Middle frontal gyrus (tissue), 1 donor: ENCODE data around the gene AEN.

Source experiments
- DNase-seq: peaks from one replicate; pipeline ENCODE4 v3.0.0-alpha.2; 2015; ENCODE audit warnings: low spot score; ENCODE audit errors: extremely low spot score

AEN gene

GRCh38 chr15:88649753-88650551, 28.8 kb downstream of the AEN start:
- no peak for DNase-seq

GRCh38 chr15:88650556-88650955, 29.4 kb downstream of the AEN start:
- no peak for DNase-seq

DNA sequence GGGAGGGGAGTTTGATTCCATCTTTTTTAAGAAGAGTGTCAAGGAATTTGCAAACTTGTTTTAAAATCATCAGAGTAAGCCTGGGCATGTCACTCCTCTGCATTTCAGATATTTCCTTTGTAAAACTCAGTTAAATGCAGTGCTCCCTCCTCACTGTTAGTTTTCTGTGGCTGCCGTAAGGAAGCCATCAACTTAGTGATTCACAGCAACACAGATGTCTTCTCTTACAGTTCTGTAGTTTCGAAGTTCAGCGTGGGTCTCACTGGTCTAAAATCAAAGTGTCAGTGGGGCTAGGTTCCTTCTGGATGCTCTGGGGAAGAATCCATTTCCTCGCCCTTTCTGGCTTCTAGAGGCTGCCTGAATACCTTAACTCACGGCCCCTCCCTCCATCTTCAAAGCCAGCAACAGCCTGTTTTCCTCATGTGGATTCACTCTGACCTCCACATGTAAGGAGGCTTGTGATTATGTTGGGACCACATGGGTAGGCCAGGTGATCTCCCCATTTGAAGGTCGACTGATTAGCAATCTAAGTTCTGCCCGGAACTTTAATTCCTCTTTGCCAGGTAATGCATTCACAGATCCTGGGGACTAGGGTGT, 30.1 kb downstream of the AEN start:
- no peak for DNase-seq

- no peak for DNase-seq
Observed at GRCh38 chr15:88651971-88652370, 30.8 kb downstream of the AEN start.

DNA sequence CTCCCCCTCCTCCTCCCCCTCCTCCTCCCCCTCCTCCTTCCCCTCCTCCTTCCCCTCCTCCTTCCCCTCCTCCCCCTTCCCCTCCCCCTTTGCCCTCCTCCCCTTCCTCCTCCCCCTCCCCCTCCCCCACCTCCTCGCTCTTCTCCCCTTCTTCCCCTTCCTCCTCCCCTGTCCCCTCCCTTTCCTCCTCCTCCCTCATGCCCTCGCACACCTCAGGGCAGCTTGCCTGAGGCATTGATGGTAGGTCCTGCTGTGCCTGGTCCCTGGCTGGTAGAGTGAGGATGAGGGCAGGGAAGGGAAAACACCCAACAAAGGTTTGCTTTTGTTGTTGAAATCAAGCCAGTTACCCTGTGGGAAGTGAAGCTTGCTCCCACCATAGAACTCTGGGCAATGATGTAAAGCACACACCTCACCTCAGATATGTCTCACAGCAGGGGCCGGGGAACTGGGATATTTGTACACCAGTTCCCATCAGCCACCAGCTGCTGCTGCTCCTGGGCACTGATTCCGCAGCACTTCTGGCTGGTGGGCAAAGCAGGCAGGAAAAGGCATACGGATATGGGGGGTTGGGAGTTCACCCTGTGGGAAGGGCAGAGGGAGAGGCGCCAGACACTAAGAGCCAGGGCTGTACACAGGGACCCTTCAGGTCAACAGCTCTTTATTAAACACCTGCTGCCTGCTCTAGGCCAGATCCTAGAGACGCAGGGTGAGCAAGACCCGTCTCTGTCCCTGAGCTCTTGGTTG, 31.5 kb downstream of the AEN start:
- DNase-seq: no peak

DNA sequence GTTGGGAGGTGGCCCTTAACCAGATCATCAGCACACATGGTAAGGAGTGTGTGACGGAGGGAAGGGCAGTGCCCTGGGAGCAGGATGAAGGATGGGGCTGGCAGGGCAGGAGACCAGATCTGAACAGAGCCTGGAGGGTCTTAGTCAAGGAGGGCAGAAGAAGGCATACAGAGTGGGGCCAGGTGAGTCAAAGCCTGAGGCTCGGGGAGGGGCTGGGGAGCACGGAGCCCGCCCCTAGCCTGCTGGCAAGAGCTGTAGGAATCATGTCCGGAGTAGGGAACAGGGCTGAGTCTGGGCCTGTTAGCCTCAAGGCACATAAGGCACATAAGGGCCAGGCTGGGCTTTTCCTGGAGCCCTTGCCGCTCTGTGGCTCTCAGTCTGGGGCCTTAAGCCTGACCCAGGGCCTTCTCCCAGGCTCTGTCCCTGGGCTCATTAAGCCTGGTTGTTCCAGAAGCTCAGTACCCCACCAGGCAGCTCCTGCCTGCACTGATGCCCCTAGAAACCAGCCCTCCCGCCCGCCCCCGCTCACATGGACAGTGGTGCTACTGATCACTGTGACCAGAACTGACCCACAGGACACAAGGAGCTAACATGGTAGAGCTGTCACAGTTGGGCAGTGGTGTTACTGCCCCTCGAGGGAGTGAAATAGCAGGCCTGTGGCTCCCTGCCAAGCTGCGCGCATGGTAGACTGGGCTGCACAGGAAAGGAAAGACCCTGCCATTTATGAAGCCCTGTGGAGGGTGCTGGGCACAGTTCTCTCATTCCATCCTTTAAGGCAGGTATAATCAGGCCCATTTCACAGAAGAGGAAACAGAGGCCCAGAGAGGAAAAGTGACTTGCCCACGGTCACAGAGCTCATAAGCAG, 32.3 kb downstream of the AEN start:
- DNase-seq: no peak

DNA sequence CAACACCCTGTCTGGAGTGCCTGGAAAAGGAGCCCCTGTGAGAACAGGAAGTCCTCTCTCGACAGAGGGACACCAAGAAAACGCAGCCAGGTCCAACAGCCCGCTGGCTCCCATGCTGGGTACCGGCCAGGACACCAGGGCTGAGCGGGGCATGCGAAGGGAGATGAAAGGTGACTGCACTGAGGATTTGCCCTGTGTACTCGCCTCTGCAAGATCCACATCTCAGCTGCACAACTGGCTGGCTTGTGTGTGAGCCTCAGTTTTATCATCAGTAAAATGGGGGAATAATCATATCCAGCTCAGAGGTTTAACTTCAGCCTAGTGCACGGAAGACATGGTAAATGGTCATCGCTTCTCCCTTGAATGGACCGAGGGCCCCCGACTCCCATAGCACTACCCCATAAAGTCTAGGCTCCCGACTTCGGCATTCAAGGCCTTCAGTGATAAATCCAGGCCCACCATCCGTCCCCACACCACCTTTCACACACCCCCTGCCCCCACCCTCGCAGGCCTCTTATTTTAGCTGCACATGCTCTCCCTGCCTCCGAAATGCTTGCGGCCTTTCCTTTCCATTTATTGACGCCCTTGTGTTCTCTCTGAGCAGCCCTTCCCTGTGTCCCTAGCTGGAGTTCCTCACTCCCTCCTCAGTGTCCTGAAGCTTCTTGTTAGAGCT, 33.4 kb downstream of the AEN start:
- DNase-seq: no peak

- no peak for DNase-seq
Observed at GRCh38 chr15:88655103-88655553, 34.0 kb downstream of the AEN start.

GRCh38 chr15:88655800-88656488, 34.8 kb downstream of the AEN start:
- no peak for DNase-seq

- no peak for DNase-seq
Observed at GRCh38 chr15:88656760-88657221, 35.7 kb downstream of the AEN start.

GRCh38 chr15:88657326-88658069, 36.4 kb downstream of the AEN start:
- DNase-seq: no peak

GRCh38 chr15:88658070-88658965, 37.2 kb downstream of the AEN start:
- DNase-seq: no peak

DNA sequence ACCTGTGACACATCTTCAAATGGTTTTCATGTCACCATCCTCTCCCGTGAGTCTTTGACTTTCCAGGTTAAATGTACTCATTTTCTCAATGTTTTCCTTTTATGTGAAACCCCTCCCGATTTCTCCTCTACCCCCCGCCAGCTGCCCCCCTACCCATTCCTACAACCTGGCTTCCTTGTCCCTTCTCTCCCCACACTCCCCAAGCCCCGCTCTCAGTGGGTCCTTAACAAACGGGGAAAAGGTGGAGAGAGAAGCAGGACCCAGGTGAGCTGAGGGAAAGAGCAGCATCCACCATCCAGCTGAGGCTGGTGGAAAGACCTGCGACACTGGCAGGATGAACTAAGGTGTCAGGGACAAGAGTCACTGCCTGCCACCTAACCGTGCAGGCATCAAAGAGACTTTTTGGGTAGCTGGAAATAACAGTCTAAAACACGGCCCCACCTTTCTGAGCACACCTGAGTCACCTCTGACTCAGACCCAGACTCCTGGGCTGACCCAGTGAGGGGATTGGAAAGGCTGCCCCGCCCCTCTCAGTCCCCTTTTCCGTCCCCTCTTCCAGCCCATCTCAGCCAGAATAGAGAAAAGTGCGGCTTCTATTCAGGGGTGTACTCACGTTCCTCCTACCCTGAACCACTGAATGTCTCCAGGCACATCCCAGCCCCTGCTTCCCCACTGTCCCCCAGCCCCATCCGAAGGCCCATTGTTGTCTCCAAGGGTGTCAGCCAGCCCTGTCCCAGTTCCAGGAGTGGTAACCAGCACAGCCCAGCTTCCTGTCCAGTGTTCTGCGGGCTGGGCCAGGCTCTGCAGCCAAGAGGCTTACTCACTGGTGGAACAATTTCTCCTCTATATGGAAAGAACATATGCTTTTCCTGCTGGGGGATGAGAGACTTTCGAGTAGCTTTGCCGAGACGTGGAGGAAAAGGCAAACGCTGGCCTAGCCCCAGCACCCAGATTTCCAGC, 38.1 kb downstream of the AEN start:
- DNase-seq: no peak

DNA sequence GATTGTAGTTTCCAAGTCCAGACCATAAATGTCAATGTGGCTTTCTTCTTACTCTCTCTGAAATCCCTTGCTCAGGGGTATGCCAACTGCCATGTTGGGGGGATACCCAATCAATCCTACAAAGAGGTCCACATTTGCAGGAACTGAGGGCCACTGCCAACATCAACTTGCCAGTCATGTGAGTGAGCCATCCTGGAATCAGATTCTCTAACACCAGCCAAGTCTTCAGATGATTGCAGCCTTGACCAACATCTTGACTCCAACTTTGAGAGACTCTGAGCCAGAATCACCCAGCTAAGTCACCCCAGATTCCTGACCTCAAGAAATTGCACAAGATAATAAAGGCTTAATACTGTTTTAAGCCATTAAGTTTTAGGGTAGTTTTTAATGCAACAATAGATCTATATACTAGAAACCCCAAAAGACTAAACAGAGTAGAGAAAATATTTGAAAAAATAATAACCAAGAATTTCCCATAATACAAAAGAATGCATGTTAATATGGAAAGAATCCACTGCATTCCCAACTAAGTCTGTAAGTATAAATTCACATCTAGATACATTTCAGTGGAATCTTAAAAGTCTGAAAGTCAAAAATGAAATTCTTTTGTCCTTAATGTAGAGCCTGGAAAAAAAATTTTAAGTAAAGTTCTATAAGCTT, 40.0 kb downstream of the AEN start:
- DNase-seq: no peak

DNA sequence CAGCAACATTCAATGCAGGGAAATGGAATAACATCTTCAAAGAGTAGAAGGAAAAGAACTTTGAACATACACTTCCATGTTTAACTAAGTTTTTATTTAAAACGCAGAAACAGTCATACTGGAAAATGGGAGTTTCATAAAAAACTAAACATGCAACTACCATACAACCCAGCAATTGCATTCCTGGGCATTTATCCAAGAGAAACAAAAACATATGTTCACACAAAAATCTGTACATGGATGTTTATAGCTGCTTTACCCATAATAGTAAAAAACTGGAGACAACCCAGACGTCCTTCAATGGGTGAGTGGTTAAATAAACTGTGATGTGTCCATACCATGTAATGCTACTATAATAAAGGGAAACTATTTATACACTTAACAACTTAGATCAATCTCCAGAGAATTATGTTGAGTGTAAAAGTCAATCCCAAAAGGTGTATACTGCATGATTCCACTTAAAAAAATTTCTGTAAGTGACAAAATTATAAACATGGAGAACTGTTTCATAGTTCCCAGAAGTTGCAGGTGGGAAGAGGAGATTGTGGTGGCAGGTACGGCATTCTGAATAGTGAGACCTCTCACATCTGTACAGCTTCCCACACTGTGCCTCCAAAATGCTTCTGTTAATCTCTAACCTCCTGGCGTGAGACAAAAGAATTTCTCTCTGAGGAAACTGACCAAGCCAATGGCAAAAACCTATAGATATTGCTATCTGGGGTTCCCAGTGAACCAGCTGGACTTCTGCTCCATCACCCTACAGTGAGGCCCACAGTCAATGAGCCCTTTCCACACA, 40.8 kb downstream of the AEN start:
- no peak for DNase-seq

DNA sequence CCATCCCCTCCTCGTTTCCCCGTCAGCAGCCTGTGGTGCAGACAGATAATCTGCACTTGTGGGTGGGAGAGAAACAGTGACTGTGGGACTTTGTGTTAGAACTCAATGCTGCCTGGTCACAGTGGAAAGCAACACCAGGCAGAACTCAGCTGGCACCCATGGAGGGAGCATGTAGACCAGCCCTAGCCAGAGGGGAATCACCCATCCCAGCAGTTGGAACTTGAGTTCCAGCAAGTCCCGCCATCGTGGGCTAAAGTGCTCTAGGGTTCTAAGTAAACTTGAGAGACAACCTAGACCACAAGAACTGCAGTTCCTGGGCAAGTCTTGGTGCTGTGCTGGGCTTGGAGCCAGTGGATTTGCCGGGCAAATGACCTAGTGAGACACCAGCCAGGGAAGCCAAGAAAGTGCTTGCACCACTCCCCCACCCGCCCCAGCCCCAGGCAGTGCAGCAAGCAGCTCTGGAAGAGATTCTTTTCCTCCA, 42.0 kb downstream of the AEN start:
- DNase-seq: no peak
